Measurements from ENCODE around the gene SOS2. TPM values are rescaled to one million over a fixed set of nuclear protein-coding genes. Genes with fewer than 3 reads are reported as not detected.

The SOS2 gene
- total RNA-seq, result 29.3 and 32.4 TPM in 2 replicates
- long read RNA-seq, partial matches to known transcripts, result 7 of 9 reads
- long read RNA-seq, other reads (novel, unspliced or antisense), result 2 of 9 reads

DNA sequence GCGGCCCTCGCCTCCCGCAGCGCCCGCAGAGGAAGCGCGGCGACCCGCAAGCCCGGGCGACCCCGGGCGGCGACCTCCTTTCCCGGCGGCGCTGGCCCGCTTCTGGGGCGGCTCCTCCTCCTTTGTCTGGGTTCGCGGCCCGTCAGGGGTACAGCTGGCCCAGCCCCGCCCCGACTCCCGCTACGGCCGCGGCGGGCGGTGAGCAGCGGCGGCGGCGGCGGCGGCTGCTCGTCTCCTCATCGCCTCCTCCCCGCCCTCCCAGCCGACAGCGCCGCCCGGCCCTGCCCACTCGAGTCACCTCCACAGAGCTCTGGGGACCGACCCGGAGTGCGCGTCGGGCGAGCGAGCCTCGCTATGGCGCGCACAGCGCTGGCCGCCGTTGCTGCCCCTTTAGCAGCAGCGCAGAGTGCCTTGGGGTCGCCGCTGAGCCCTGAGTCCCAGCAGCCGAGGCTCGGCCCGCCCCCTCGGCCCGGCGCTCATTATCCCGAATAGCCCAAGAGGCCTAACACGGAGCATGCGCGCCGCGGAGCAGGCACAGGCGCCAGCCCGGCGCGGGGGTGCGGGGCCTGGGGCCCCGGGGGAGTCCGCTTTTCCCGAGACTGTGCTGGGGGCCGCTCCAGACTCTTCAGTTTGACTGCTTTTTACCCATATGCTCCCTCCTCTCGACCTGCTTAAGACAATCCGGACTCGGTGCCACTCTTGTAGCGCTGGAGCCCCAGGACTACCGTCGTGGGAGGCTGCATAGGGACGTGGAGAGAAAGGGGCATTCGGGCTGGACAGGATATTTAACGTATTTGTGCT is at the start of gene SOS2:
SOS2 (minus strand) TSS at position 104 of the 801 bp plus-strand sequence. CDS start 295 bp downstream, outside the sequence.
- peak; percentile 95 for DNase-seq (ENCODE audit: extremely low spot score, unreplicated experiment)
- Mint-ChIP-seq H3K4me1 (ENCODE audit: unreplicated experiment) (peaks cover 29% of the 10 kb centered on the region), H3K4me3 (ENCODE audit: unreplicated experiment) (peak within 1 kb of the TSS; percentile 84), H3K9me3 (ENCODE audit: unreplicated experiment) (no peaks in the 10 kb centered on the region), H3K27me3 (ENCODE audit: unreplicated experiment) (no peaks in the 10 kb centered on the region), H3K36me3 (ENCODE audit: unreplicated experiment) (no peaks in the 10 kb centered on the region), H3K27ac (ENCODE audit: unreplicated experiment) (peak within 1 kb of the TSS; percentile 95)
- TF ChIP-seq, protein P1, sequence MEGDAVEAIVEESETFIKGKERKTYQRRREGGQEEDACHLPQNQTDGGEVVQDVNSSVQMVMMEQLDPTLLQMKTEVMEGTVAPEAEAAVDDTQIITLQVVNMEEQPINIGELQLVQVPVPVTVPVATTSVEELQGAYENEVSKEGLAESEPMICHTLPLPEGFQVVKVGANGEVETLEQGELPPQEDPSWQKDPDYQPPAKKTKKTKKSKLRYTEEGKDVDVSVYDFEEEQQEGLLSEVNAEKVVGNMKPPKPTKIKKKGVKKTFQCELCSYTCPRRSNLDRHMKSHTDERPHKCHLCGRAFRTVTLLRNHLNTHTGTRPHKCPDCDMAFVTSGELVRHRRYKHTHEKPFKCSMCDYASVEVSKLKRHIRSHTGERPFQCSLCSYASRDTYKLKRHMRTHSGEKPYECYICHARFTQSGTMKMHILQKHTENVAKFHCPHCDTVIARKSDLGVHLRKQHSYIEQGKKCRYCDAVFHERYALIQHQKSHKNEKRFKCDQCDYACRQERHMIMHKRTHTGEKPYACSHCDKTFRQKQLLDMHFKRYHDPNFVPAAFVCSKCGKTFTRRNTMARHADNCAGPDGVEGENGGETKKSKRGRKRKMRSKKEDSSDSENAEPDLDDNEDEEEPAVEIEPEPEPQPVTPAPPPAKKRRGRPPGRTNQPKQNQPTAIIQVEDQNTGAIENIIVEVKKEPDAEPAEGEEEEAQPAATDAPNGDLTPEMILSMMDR (IDR thresholded peaks at IDR 0.05), result no peak

DNA sequence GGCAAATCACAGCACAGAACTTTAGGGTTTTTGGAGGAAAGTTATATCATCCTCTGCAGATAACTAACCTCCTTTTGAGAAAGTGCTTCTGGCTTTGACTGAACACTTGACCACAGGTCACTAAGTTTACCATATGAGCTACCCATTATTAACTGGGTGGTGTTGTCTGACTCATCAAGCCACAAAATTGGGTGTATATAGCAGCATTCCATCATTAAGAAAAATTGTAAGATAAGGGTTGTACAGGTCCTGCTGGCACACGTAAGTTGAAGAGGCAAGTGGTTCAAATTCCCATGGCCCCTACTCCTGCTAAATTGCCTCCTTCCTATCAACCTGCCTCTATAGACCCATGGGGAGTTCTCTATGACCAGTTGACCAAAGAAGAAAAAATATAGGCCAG is 41.1 kb upstream of the SOS2 start:
- Mint-ChIP-seq H3K27ac (ENCODE audit: unreplicated experiment) (no peak overlapping the region), H3K4me1 (ENCODE audit: unreplicated experiment) (no peaks in the 10 kb centered on the region), H3K9me3 (ENCODE audit: unreplicated experiment) (peaks cover 8% of the 10 kb centered on the region), H3K4me3 (ENCODE audit: unreplicated experiment) (no peak overlapping the region), H3K27me3 (ENCODE audit: unreplicated experiment) (no peaks in the 10 kb centered on the region), H3K36me3 (ENCODE audit: unreplicated experiment) (peaks cover 10% of the 10 kb centered on the region)
- DNase-seq (ENCODE audit: extremely low spot score, unreplicated experiment), result no peak
- TF ChIP-seq, protein P1 (IDR thresholded peaks at IDR 0.05), result no peak

DNA sequence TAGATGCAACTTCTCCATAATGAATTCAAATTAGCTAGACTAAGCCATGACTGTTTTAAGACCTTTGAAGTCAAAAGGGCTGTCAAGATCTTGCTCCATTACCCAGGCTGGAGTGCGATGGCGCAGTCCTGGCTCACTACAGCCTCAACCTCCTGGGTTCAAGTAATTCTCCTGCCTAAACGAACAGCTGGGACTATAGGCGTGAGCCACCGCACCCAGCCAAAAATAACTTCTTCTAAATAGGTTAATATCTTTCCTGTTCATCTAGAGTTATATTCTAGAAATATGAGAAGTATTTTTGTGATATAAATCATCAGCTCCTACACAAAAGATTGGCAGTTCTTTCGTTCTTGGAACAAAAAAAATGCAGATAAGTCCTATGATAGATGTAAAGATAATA is 39.6 kb upstream of the SOS2 start:
- H3K27me3 Mint-ChIP-seq (ENCODE audit: unreplicated experiment), result no peaks in the 10 kb centered on the region
- TF ChIP-seq, protein P1 (IDR thresholded peaks at IDR 0.05), result no peak

DNA sequence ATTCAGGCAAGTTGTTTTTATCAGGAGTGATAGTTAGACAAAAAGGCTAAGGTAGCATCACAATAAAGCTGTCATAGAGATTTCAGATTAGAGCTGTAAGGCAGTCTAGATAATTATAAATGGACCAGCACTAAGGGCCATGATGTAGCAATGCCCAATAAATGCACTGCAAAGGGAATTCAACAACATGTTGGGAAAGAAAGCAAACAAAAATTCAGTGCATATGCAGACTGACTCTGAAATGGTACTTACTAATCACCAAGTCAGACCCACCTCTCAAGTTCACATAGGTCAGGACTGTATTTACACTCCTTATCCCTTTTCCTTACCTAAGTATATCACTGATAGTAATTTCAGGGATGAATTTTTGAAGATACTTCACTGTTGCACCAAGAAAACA is 33.7 kb upstream of the SOS2 start:
- H3K4me1 Mint-ChIP-seq (ENCODE audit: unreplicated experiment), result peaks cover 1% of the 10 kb centered on the region
- H3K27me3 Mint-ChIP-seq (ENCODE audit: unreplicated experiment), result no peaks in the 10 kb centered on the region
- DNase-seq (ENCODE audit: extremely low spot score, unreplicated experiment), result no peak
- TF ChIP-seq, protein P1 (IDR thresholded peaks at IDR 0.05), result no peak
- no peak overlapping the region for H3K27ac Mint-ChIP-seq (ENCODE audit: unreplicated experiment)
- H3K4me3 Mint-ChIP-seq (ENCODE audit: unreplicated experiment), result no peak overlapping the region
- no peaks in the 10 kb centered on the region for H3K9me3 Mint-ChIP-seq (ENCODE audit: unreplicated experiment)
- H3K36me3 Mint-ChIP-seq (ENCODE audit: unreplicated experiment), result no peaks in the 10 kb centered on the region

More for the DNA sequence above, 39.6 kb upstream of the SOS2 start:
- peaks cover 8% of the 10 kb centered on the region for H3K9me3 Mint-ChIP-seq (ENCODE audit: unreplicated experiment)
- H3K27ac Mint-ChIP-seq (ENCODE audit: unreplicated experiment), result no peak overlapping the region
- DNase-seq (ENCODE audit: extremely low spot score, unreplicated experiment), result no peak
- H3K4me3 Mint-ChIP-seq (ENCODE audit: unreplicated experiment), result no peak overlapping the region
- H3K36me3 Mint-ChIP-seq (ENCODE audit: unreplicated experiment), result peaks cover 6% of the 10 kb centered on the region
- no peaks in the 10 kb centered on the region for H3K4me1 Mint-ChIP-seq (ENCODE audit: unreplicated experiment)

DNA sequence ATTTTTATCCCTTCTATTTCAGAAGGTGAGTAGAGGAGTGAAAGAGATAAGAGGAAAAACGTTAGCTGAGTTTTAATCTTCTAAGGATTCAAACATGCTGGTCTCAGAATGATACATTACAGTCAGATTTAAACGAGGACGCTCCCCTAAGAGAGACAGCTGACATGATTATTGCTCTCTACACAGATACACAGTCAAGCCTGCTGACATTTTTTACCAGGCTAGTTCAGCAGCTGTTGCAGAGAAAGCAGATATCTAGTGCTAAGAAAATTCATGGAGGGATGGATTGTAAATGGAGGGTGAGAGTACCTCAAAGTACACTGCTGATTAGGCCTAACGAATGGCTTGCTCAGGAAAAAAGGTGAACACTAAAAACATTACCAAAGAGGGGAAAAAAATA is 31.9 kb upstream of the SOS2 start:
- H3K27me3 Mint-ChIP-seq (ENCODE audit: unreplicated experiment), result no peaks in the 10 kb centered on the region
- DNase-seq (ENCODE audit: extremely low spot score, unreplicated experiment), result no peak
- no peaks in the 10 kb centered on the region for H3K36me3 Mint-ChIP-seq (ENCODE audit: unreplicated experiment)
- H3K4me1 Mint-ChIP-seq (ENCODE audit: unreplicated experiment), result peaks cover 1% of the 10 kb centered on the region
- no peaks in the 10 kb centered on the region for H3K9me3 Mint-ChIP-seq (ENCODE audit: unreplicated experiment)
- TF ChIP-seq, protein P1 (IDR thresholded peaks at IDR 0.05), result no peak
- no peak overlapping the region for H3K27ac Mint-ChIP-seq (ENCODE audit: unreplicated experiment)
- no peak overlapping the region for H3K4me3 Mint-ChIP-seq (ENCODE audit: unreplicated experiment)

All from osteocyte (in vitro differentiated cells).